Vagina (tissue), 2 donors: Measurements from ENCODE around the gene MPPED2. TPM values are rescaled to one million over a fixed set of nuclear protein-coding genes. Genes with fewer than 3 reads are reported as not detected.

Experiments
- DNase-seq, 2 donors: peaks; one replicate each; pipeline ENCODE4 v3.0.0-alpha.2; 2017; ENCODE audit errors: extremely low spot score in 2 of 2
- H3K27ac ChIP-seq: fragments of 200-600 bp; sonication (generic); one replicate; pipeline ENCODE4 v1.5.1; 2019
- H3K27me3 ChIP-seq: fragments of 200-600 bp; sonication (generic); one replicate; pipeline ENCODE4 v1.5.1; 2019
- H3K36me3 ChIP-seq, 2 donors: fragments of 200-600 bp; sonication (generic); one replicate each; pipeline ENCODE4 v1.5.1; 2017 to 2019
- H3K4me1 ChIP-seq: fragments of 200-600 bp; sonication (generic); one replicate; pipeline ENCODE4 v1.5.1; 2019
- H3K4me3 ChIP-seq, 2 donors: fragments of 200-600 bp; sonication (generic); 1 replicate in 1 of 2; 2 replicates in 1 of 2; pipeline ENCODE4 v1.5.1; 2016 to 2019
- H3K9me3 ChIP-seq: fragments of 200-600 bp; sonication (generic); one replicate; pipeline ENCODE4 v1.5.1; 2019
- POLR2A ChIP-seq, 2 donors: fragments of 450-650 bp; IDR thresholded peaks; one replicate each; pipeline ENCODE4 v1.6.1; 2017; ENCODE audit warnings: antibody characterized with exemption in 2 of 2, mild to moderate bottlenecking in 2 of 2, moderate library complexity in 2 of 2
- POLR2AphosphoS5 ChIP-seq, 2 donors: sonication (generic); formaldehyde crosslinking; IDR thresholded peaks; one replicate each; pipeline ENCODE4 v1.9.0; 2017; ENCODE audit warnings: antibody characterized with exemption in 2 of 2, mild to moderate bottlenecking in 2 of 2, low read depth in 1 of 2; ENCODE audit not compliant: insufficient read depth in 1 of 2
- intact Hi-C: fragments of 100-400 bp; cut with DNase I; formaldehyde crosslinking; loops from one replicate; pipeline ENCODE4 v1.15.1; 2023
- total RNA-seq: library from RNA; depleted of rRNA; stranded (reverse); fragments of >200 nt; gene quantifications from one replicate; pipeline ENCODE4 v1.2.3, GENCODE V29; 2016
- TF ChIP-seq, protein P1 (sequence below), 3 experiments: fragments of 450-650 bp in 2 of 3; fragments of 200-600 bp in 1 of 3; sonication (generic) in 1 of 3; IDR thresholded peaks; one replicate each; pipeline ENCODE4 v1.5.1; 2017 to 2019; ENCODE audit warnings: antibody characterized with exemption in 3 of 3, mild to moderate bottlenecking in 2 of 3, moderate library complexity in 2 of 3

MPPED2 gene
- total RNA-seq, 1 donor from 2014 or later = 4.4 TPM

DNA sequence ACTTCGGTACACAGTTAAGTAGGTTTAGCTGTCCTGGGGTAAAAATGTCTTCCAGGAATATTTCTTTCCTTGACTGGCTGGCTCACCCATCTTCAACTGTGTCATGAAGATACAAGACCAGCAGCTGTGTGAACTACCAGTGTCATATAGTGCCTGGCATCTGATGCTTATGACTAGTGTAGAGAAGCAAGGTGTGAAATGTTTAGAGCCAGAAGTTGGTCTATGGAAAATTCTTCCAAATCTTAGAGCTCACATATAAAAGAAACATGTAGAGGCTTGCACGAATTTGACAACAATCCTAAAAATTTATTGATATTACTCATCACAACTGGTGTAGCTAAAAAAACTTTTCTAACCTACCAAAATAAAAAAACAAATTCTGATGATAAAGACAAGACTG, 208.8 kb downstream of the MPPED2 start:
- no peaks in the 10 kb centered on the region for H3K36me3 ChIP-seq
- no peak for DNase-seq
- H3K27ac ChIP-seq = no peak overlapping the region
- intact Hi-C loops = no loop called here
- TF ChIP-seq POLR2AphosphoS5 (IDR thresholded peaks at IDR 0.05; ENCODE audit: insufficient read depth in 1 of 2, low read depth in 1 of 2) (no peak), POLR2A (IDR thresholded peaks at IDR 0.05) (no peak)
- TF ChIP-seq, protein P1, sequence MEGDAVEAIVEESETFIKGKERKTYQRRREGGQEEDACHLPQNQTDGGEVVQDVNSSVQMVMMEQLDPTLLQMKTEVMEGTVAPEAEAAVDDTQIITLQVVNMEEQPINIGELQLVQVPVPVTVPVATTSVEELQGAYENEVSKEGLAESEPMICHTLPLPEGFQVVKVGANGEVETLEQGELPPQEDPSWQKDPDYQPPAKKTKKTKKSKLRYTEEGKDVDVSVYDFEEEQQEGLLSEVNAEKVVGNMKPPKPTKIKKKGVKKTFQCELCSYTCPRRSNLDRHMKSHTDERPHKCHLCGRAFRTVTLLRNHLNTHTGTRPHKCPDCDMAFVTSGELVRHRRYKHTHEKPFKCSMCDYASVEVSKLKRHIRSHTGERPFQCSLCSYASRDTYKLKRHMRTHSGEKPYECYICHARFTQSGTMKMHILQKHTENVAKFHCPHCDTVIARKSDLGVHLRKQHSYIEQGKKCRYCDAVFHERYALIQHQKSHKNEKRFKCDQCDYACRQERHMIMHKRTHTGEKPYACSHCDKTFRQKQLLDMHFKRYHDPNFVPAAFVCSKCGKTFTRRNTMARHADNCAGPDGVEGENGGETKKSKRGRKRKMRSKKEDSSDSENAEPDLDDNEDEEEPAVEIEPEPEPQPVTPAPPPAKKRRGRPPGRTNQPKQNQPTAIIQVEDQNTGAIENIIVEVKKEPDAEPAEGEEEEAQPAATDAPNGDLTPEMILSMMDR (IDR thresholded peaks at IDR 0.05) = no peak
- H3K4me3 ChIP-seq = no peak overlapping the region
- no peaks in the 10 kb centered on the region for H3K4me1 ChIP-seq
- no peaks in the 10 kb centered on the region for H3K27me3 ChIP-seq
- H3K9me3 ChIP-seq = no peaks in the 10 kb centered on the region

DNA sequence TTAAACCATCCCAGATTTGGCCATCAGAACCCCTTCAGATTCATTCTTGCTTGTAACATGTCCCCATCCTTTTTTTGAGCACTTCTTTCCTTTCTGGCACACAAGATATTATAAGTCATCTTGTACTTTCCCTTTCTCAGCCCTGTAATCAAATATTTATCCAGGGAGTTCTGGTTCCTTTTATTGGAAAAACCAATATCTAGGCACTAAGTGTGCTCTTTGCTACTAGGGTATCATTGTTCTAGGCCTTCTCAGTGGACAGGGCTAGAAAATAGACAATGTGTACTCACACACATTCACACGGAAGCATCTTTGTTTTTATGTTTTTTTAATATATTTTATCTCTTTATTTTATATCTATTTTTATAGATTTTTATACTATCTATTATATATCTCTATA, 216.0 kb downstream of the MPPED2 start:
- intact Hi-C loops = no loop called here
- Histone ChIP-seq H3K27ac (no peak overlapping the region), H3K4me1 (no peaks in the 10 kb centered on the region), H3K27me3 (no peaks in the 10 kb centered on the region), H3K36me3 (no peaks in the 10 kb centered on the region), H3K4me3 (no peak overlapping the region), H3K9me3 (no peaks in the 10 kb centered on the region)
- no peak for DNase-seq
- TF ChIP-seq POLR2A (IDR thresholded peaks at IDR 0.05) = no peak
- no peak for TF ChIP-seq POLR2AphosphoS5 (IDR thresholded peaks at IDR 0.05; ENCODE audit: insufficient read depth in 1 of 2, low read depth in 1 of 2)
- TF ChIP-seq, protein P1 (IDR thresholded peaks at IDR 0.05) = no peak

DNA sequence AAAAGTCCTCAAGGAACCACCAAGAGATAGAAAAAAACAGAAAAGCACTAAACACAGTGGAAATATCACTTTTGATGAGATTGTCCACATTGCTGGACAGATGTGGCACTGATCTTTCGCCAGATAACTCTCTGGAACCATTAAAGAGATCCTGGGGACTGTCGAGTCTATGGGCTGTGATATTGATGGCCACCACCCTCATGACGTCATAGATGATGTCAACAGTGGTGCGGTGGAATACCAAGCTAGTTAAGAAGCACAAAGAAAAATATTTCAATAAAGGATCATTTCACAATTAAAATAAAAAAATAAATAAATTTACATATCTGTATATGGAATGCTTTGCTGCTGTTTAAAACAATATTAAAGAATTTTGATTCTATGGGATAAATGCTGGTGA, 217.8 kb downstream of the MPPED2 start:
- TF ChIP-seq, protein P1 (IDR thresholded peaks at IDR 0.05) = no peak
- no peak for TF ChIP-seq POLR2AphosphoS5 (IDR thresholded peaks at IDR 0.05; ENCODE audit: insufficient read depth in 1 of 2, low read depth in 1 of 2)
- TF ChIP-seq POLR2A (IDR thresholded peaks at IDR 0.05) = no peak
- H3K36me3 ChIP-seq = no peaks in the 10 kb centered on the region
- no peaks in the 10 kb centered on the region for H3K9me3 ChIP-seq
- intact Hi-C loops = no loop called here
- H3K27me3 ChIP-seq = no peaks in the 10 kb centered on the region
- no peak overlapping the region for H3K4me3 ChIP-seq
- H3K27ac ChIP-seq = no peak overlapping the region
- no peak for DNase-seq
- H3K4me1 ChIP-seq = no peaks in the 10 kb centered on the region

DNA sequence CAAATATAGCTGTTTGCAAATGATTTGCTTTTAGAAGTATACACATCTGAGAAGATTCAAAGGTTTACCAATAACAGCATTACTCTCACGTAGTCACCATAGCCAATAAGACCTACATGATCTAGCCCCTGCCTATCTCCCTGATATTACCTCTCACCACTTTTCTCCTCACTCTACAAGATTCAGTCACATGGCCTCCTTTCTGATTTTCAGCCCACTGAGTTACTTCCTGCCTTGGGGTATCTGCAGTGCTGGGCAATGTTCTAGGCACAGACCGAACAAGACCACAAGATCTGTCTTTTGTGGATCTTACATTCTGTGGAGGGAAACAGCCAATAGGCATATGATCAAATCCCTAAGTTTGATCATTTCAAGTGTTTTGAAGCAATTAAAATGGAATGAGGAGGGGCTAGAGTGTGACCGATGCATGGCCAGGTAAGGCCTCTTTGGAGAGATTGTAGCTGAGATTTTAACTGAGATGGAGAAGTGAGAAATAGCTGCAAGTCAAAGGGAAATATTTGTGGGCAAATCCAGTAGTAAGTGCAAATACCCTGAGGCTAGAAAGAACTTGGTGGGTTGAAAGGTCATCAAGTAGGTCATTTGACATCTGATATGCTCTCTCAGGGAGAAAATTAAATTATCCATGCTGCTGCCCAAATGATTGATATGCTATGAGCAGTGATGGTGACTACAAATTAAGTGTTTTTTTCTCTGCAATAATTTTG, 220.2 kb downstream of the MPPED2 start:
- Histone ChIP-seq H3K27ac (no peak overlapping the region), H3K27me3 (no peaks in the 10 kb centered on the region), H3K4me1 (no peaks in the 10 kb centered on the region), H3K9me3 (no peaks in the 10 kb centered on the region), H3K36me3 (no peaks in the 10 kb centered on the region), H3K4me3 (no peak overlapping the region)
- no peak for DNase-seq
- intact Hi-C loops = no loop called here
- TF ChIP-seq POLR2AphosphoS5 (IDR thresholded peaks at IDR 0.05; ENCODE audit: insufficient read depth in 1 of 2, low read depth in 1 of 2) = no peak
- no peak for TF ChIP-seq POLR2A (IDR thresholded peaks at IDR 0.05)
- TF ChIP-seq, protein P1 (IDR thresholded peaks at IDR 0.05) = no peak

DNA sequence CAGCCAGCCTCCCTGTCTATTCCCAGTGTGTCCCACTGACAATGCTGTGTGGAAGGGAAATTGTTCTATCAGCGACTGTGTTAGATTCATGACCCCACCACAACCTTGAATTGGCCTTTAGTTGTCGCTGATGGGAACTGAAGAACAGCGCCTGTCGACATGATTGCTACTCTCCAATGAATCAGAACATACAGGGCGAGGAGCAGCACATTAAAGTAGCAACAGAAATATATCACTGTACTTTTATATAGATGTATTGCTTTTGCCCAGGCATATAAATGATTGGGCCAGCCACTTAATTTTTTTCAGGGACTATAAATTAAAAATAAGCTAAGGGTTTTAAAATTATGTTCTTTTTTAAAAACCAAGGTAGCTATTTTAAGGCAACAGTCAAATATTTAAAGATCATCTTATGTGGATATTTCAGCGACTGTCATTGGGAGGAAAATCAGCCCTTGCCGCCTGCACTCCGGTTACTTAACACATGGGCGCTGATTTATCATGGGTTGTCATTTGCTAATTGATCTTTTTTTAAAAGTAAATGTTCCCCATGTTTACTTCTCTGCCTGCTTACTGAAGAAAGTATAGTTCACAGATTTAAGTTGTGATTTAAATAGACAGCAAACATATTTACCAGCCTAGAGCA, 221.2 kb downstream of the MPPED2 start:
- intact Hi-C loops = no loop called here
- Histone ChIP-seq H3K9me3 (no peaks in the 10 kb centered on the region), H3K4me3 (no peak overlapping the region), H3K36me3 (no peaks in the 10 kb centered on the region), H3K27me3 (no peaks in the 10 kb centered on the region), H3K27ac (no peak overlapping the region), H3K4me1 (no peaks in the 10 kb centered on the region)
- no peak for DNase-seq
- TF ChIP-seq POLR2AphosphoS5 (IDR thresholded peaks at IDR 0.05; ENCODE audit: insufficient read depth in 1 of 2, low read depth in 1 of 2) = no peak
- TF ChIP-seq, protein P1 (IDR thresholded peaks at IDR 0.05) = no peak
- no peak for TF ChIP-seq POLR2A (IDR thresholded peaks at IDR 0.05)
